WTC11 (cell line): ENCODE data around the gene MT1B. TPM values are rescaled to one million over a fixed set of nuclear protein-coding genes. Genes with fewer than 3 reads are reported as not detected.

Experiments
- ATAC-seq: fragments of 200-7000 bp; cut with Tn5 transposase; 2 replicates; pipeline ENCODE4 v1.10.0; 2021; ENCODE audit warnings: mild to moderate bottlenecking, moderate library complexity
- CTCF ChIA-PET: fragments of 300-600 bp; sonication (Branson Sonifier 250); formaldehyde crosslinking; loops from one replicate; lab custom pipeline; 2021; ENCODE audit warnings: antibody characterized with exemption; lab: Charles Lee
- POLR2A ChIA-PET: fragments of 350-600 bp; sonication (Branson Sonifier 250); formaldehyde crosslinking; loops from one replicate; lab custom pipeline; 2021; ENCODE audit warnings: antibody characterized with exemption; lab: Charles Lee
- DNase-seq: peaks from one replicate; pipeline ENCODE4 v3.0.0; 2021; ENCODE audit warnings: low spot score
- H3K27ac Mint-ChIP-seq: 2 replicates; pipeline ENCODE4 v1.8.0; 2021; ENCODE audit warnings: mixed read lengths
- H3K27me3 Mint-ChIP-seq: 2 replicates; pipeline ENCODE4 v1.8.0; 2021; ENCODE audit warnings: low read depth, mild to moderate bottlenecking, moderate library complexity, mixed read lengths
- H3K36me3 Mint-ChIP-seq: 2 replicates; pipeline ENCODE4 v1.8.0; 2021; ENCODE audit warnings: mixed read lengths
- H3K4me1 Mint-ChIP-seq: 2 replicates; pipeline ENCODE4 v1.8.0; 2022; ENCODE audit warnings: mixed read lengths
- H3K4me3 Mint-ChIP-seq: 2 replicates; pipeline ENCODE4 v1.8.0; 2021; ENCODE audit warnings: mild to moderate bottlenecking, moderate library complexity, mixed read lengths
- H3K9me3 Mint-ChIP-seq: 2 replicates; pipeline ENCODE4 v1.8.0; 2021; ENCODE audit warnings: mixed read lengths
- GTF2I ChIP-seq: fragments of 250-450 bp; sonication (Bioruptor Pico); conservative IDR thresholded peaks from 2 replicates; pipeline ENCODE4 v1.4.0; 2021; ENCODE audit warnings: mild to moderate bottlenecking
- MXD4 ChIP-seq: fragments of 250-450 bp; sonication (Bioruptor Pico); IDR thresholded peaks from 2 replicates; pipeline ENCODE4 v1.8.0; 2021; ENCODE audit warnings: mild to moderate bottlenecking, moderate library complexity, borderline replicate concordance
- MYBL2 ChIP-seq: sonication (generic); formaldehyde crosslinking; IDR thresholded peaks from 2 replicates; pipeline ENCODE4 v1.8.1; 2023; ENCODE audit warnings: mild to moderate bottlenecking, moderate library complexity, missing genetic modification reagents
- NR3C1 ChIP-seq: sonication (generic); formaldehyde crosslinking; conservative IDR thresholded peaks from 2 replicates; pipeline ENCODE4 v1.8.1; 2023; ENCODE audit warnings: low read depth, mild to moderate bottlenecking, missing genetic modification reagents
- PRRX2 ChIP-seq: fragments of 250-450 bp; sonication (Bioruptor Pico); IDR thresholded peaks from 2 replicates; pipeline ENCODE4 v1.8.0; 2021; ENCODE audit warnings: mild to moderate bottlenecking
- TEAD1 ChIP-seq: sonication (generic); formaldehyde crosslinking; IDR thresholded peaks from 2 replicates; pipeline ENCODE4 v1.8.0; 2022; ENCODE audit warnings: mild to moderate bottlenecking, missing genetic modification reagents
- TEAD4 ChIP-seq: sonication (generic); formaldehyde crosslinking; IDR thresholded peaks from 2 replicates; pipeline ENCODE4 v1.8.0; 2022; ENCODE audit warnings: mild to moderate bottlenecking, missing genetic modification reagents
- ZNF121 ChIP-seq: sonication (generic); formaldehyde crosslinking; IDR thresholded peaks from 2 replicates; pipeline ENCODE4 v1.8.0; 2023; ENCODE audit warnings: missing genetic modification reagents
- total RNA-seq: library from RNA; stranded (reverse); gene quantifications from 3 replicates; pipeline ENCODE4 v1.2.3, GENCODE V29; 2021
- TF ChIP-seq, protein P1 (sequence below): sonication (generic); formaldehyde crosslinking; IDR thresholded peaks from 2 replicates; pipeline ENCODE4 v1.8.1; 2022; ENCODE audit warnings: mild to moderate bottlenecking, moderate library complexity, missing genetic modification reagents
- TF ChIP-seq, protein P2 (sequence below): sonication (generic); formaldehyde crosslinking; IDR thresholded peaks from 2 replicates; pipeline ENCODE4 v1.8.0; 2022; ENCODE audit warnings: mild to moderate bottlenecking, missing genetic modification reagents
- TF ChIP-seq, protein P3 (sequence below): sonication (generic); formaldehyde crosslinking; IDR thresholded peaks from 2 replicates; pipeline ENCODE4 v1.8.0; 2022; ENCODE audit warnings: mild to moderate bottlenecking, missing genetic modification reagents
- TF ChIP-seq, protein P4 (sequence below): sonication (generic); formaldehyde crosslinking; IDR thresholded peaks from 2 replicates; pipeline ENCODE4 v1.8.1; 2023; ENCODE audit warnings: mild to moderate bottlenecking, moderate library complexity, missing genetic modification reagents
- TF ChIP-seq, protein P5 (sequence below): fragments of 250-450 bp; sonication (Bioruptor Pico); IDR thresholded peaks from 2 replicates; pipeline ENCODE4 v1.8.0; 2021; ENCODE audit warnings: mild to moderate bottlenecking
- TF ChIP-seq, protein P6 (sequence below): fragments of 250-450 bp; sonication (Bioruptor Pico); IDR thresholded peaks from 2 replicates; pipeline ENCODE4 v2.1.2; 2022; ENCODE audit warnings: mild to moderate bottlenecking, moderate library complexity
- TF ChIP-seq, protein P7 (sequence below): sonication (generic); formaldehyde crosslinking; IDR thresholded peaks from 2 replicates; pipeline ENCODE4 v1.8.1; 2023; ENCODE audit warnings: mild to moderate bottlenecking, missing genetic modification reagents

Gene MT1B
- total RNA-seq, 1 experiment from 2014 or later, result not detected

DNA sequence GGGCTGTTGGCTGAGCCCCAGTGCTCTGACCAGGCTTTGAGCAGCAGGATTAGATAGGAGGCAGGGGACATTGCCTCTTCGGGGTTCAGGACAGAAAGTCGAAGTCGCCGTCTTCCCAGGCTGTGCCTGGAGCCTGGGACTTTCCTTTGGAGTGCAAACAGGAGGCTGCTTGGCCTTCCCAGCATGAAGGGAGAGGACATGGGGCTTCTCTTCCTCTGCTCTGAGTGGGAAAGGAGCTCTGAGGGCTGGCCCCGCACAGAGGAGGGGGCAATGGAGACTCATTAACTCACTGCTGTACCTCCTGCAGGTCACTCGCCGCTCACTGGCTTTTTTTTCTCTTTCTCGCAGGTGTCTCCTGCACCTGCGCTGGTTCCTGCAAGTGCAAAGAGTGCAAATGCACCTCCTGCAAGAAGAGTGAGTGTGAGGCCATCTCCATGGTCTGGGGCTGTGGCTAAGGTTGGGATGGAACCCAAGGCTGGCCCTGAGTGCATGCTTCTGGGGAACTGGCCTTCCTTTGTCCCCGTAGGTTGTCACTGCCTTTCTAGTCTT lies 6.7 kb downstream of the MT1B start (continued):
- TF ChIP-seq, protein P1, sequence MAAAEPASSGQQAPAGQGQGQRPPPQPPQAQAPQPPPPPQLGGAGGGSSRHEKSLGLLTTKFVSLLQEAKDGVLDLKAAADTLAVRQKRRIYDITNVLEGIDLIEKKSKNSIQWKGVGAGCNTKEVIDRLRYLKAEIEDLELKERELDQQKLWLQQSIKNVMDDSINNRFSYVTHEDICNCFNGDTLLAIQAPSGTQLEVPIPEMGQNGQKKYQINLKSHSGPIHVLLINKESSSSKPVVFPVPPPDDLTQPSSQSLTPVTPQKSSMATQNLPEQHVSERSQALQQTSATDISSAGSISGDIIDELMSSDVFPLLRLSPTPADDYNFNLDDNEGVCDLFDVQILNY (CRISPR knock-in tag), result no peak
- TF ChIP-seq NR3C1 (no peak), MXD4 (CRISPR knock-in tag) (no peak), MYBL2 (no peak)
- TF ChIP-seq, all 79 proteins: peak for 0

DNA sequence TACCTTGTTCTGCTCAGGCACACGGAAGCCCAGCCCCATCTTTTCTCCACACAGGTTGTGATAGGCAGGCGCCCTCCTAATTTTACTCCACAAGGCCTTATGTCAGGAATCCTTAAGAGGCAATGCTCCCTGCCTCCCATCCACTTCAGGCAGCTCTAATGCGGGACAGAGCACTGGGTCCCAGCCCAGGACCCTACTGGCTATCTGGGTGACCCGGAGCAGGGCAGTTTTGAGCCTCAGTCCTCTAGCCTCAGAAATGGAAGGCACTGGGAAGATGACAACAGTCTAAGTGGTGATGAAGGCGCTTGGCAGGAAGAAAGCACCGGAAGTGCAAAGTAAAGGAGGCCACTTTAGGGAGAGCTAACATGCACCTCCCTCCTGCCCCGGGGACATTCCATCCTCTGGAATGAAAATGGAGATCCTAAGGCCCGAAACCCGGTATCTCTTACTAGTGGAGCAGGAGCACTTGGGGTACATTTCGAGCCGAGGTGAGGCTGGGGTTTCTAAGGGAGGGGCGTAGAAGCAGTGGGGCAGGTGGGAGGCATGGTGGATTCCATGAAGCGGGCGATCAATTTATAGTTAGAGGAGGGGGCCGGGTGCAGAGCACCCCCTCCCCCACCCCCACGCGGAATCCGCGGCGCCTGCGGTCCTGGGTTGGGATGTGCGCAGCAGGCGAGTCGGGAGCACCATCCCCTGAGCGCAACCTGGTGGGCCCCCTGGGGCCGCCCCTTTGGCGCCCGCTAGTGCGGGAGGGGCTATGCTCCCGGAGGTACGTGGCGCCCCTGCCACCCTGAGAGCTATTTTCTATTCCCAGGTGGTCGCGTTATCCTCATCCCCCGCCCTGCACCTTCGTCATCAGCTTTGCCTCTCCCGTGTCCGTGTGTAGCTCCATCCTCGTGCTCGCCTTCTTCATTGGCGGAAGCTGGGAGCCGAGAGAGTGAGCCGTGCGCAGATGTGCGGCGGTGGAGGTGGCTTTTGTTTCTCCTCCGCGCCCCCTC lies 11.0 kb downstream of the MT1B start:
- 0 out of 2 replicates have a peak, but pooled peaks cover 5% of the 10 kb centered on the region for H3K36me3 Mint-ChIP-seq
- DNase-seq, result no peak
- no peaks in the 10 kb centered on the region for H3K9me3 Mint-ChIP-seq
- H3K27me3 Mint-ChIP-seq, result peaks cover 99% of the 10 kb centered on the region
- ATAC-seq, result peak; percentile 11
- H3K27ac Mint-ChIP-seq, result no peak overlapping the region
- peak overlapping the region; percentile 72 for H3K4me3 Mint-ChIP-seq
- H3K4me1 Mint-ChIP-seq, result peaks cover 36% of the 10 kb centered on the region
- POLR2A ChIA-PET, result interaction anchor here (1.1 to 2.2 kb wide), 2 partner anchors 14 to 45 kb away, joined by 4 to 9 read pairs; no protein-coding TSS in a partner anchor
- TF ChIP-seq, protein P2, sequence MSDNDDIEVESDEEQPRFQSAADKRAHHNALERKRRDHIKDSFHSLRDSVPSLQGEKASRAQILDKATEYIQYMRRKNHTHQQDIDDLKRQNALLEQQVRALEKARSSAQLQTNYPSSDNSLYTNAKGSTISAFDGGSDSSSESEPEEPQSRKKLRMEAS (CRISPR knock-in tag), result peak; percentile 52; the same call in 1 of the 2 replicates
- TF ChIP-seq, protein P3, sequence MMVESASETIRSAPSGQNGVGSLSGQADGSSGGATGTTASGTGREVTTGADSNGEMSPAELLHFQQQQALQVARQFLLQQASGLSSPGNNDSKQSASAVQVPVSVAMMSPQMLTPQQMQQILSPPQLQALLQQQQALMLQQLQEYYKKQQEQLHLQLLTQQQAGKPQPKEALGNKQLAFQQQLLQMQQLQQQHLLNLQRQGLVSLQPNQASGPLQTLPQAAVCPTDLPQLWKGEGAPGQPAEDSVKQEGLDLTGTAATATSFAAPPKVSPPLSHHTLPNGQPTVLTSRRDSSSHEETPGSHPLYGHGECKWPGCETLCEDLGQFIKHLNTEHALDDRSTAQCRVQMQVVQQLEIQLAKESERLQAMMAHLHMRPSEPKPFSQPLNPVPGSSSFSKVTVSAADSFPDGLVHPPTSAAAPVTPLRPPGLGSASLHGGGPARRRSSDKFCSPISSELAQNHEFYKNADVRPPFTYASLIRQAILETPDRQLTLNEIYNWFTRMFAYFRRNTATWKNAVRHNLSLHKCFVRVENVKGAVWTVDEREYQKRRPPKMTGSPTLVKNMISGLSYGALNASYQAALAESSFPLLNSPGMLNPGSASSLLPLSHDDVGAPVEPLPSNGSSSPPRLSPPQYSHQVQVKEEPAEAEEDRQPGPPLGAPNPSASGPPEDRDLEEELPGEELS (CRISPR knock-in tag), result no peak
- TF ChIP-seq, protein P4, sequence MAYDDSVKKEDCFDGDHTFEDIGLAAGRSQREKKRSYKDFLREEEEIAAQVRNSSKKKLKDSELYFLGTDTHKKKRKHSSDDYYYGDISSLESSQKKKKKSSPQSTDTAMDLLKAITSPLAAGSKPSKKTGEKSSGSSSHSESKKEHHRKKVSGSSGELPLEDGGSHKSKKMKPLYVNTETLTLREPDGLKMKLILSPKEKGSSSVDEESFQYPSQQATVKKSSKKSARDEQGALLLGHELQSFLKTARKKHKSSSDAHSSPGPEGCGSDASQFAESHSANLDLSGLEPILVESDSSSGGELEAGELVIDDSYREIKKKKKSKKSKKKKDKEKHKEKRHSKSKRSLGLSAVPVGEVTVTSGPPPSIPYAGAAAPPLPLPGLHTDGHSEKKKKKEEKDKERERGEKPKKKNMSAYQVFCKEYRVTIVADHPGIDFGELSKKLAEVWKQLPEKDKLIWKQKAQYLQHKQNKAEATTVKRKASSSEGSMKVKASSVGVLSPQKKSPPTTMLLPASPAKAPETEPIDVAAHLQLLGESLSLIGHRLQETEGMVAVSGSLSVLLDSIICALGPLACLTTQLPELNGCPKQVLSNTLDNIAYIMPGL (CRISPR knock-in tag), result no peak
- TF ChIP-seq PRRX2 (CRISPR knock-in tag) (no peak), GTF2I (CRISPR knock-in tag) (no peak), TEAD1 (CRISPR knock-in tag) (no peak), TEAD4 (CRISPR knock-in tag) (no peak), ZNF121 (CRISPR knock-in tag) (peak; percentile 83)
- TF ChIP-seq, protein P5, sequence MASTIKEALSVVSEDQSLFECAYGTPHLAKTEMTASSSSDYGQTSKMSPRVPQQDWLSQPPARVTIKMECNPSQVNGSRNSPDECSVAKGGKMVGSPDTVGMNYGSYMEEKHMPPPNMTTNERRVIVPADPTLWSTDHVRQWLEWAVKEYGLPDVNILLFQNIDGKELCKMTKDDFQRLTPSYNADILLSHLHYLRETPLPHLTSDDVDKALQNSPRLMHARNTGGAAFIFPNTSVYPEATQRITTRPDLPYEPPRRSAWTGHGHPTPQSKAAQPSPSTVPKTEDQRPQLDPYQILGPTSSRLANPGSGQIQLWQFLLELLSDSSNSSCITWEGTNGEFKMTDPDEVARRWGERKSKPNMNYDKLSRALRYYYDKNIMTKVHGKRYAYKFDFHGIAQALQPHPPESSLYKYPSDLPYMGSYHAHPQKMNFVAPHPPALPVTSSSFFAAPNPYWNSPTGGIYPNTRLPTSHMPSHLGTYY (CRISPR knock-in tag), result no peak
- TF ChIP-seq, protein P6, sequence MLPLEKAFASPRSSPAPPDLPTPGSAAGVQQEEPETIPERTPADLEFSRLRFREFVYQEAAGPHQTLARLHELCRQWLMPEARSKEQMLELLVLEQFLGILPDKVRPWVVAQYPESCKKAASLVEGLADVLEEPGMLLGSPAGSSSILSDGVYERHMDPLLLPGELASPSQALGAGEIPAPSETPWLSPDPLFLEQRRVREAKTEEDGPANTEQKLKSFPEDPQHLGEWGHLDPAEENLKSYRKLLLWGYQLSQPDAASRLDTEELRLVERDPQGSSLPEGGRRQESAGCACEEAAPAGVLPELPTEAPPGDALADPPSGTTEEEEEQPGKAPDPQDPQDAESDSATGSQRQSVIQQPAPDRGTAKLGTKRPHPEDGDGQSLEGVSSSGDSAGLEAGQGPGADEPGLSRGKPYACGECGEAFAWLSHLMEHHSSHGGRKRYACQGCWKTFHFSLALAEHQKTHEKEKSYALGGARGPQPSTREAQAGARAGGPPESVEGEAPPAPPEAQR (CRISPR knock-in tag), result no peak
- TF ChIP-seq, protein P7, sequence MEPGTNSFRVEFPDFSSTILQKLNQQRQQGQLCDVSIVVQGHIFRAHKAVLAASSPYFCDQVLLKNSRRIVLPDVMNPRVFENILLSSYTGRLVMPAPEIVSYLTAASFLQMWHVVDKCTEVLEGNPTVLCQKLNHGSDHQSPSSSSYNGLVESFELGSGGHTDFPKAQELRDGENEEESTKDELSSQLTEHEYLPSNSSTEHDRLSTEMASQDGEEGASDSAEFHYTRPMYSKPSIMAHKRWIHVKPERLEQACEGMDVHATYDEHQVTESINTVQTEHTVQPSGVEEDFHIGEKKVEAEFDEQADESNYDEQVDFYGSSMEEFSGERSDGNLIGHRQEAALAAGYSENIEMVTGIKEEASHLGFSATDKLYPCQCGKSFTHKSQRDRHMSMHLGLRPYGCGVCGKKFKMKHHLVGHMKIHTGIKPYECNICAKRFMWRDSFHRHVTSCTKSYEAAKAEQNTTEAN (CRISPR knock-in tag), result no peak
- TF ChIP-seq, all 79 proteins: peak for 2
- CTCF ChIA-PET, result interaction anchor here (0.6 to 2.6 kb wide), 7 partner anchors 9 to 70 kb away, joined by 3 to 8 read pairs (median 3); no protein-coding TSS in a partner anchor
